Keratinocyte (primary cell): Measurements from ENCODE around the gene RNF31. TPM values are rescaled to one million over a fixed set of nuclear protein-coding genes. Genes with fewer than 3 reads are reported as not detected.

ENCODE experiments used
- DNase-seq: peaks from one replicate; pipeline ENCODE4 v3.0.0-alpha.2; 2011; ENCODE audit warnings: low read depth, missing footprints, low spot score
- FAIRE-seq: peaks from 2 replicates; lab custom pipeline; 2011; peaks lifted over from hg19 to GRCh38; lab: Jason Lieb, UNC
- H2AFZ ChIP-seq: 2 replicates; pipeline ENCODE4 v1.6.0; 2012; ENCODE audit warnings: low read length, control low read depth, inconsistent platforms; ENCODE audit not compliant: control insufficient read depth
- H3K27ac ChIP-seq: 2 replicates; pipeline ENCODE4 v1.5.1; 2011; ENCODE audit warnings: low read length; ENCODE audit not compliant: control insufficient read depth, insufficient read depth
- H3K27me3 ChIP-seq: 3 replicates; pipeline ENCODE4 v1.6.0; 2011; ENCODE audit warnings: low read length; ENCODE audit not compliant: control insufficient read depth, insufficient read depth; ENCODE audit errors: extremely low read depth
- H3K36me3 ChIP-seq, 2 experiments: 2 replicates in 1 of 2; 3 replicates in 1 of 2; pipeline ENCODE4 v1.5.1; 2011; ENCODE audit warnings: low read length in 2 of 2, mild to moderate bottlenecking in 1 of 2; ENCODE audit not compliant: control insufficient read depth in 2 of 2, insufficient read depth in 2 of 2; ENCODE audit errors: extremely low read depth in 1 of 2
- H3K4me1 ChIP-seq: 3 replicates; pipeline ENCODE4 v1.5.1; 2011; ENCODE audit warnings: low read length; ENCODE audit not compliant: control insufficient read depth, insufficient read depth; ENCODE audit errors: extremely low read depth
- H3K4me2 ChIP-seq: 3 replicates; pipeline ENCODE4 v1.6.0; 2011; ENCODE audit warnings: low read depth, low read length; ENCODE audit not compliant: control insufficient read depth, insufficient read depth; ENCODE audit errors: extremely low read depth
- H3K4me3 ChIP-seq, 3 experiments: fragments of 200-600 bp in 1 of 3; sonication (generic) in 1 of 3; 2 replicates in 2 of 3; 3 replicates in 1 of 3; pipeline ENCODE4 v1.5.1; 2011 to 2016; ENCODE audit warnings: low read length in 3 of 3, mild to moderate bottlenecking in 3 of 3, control low read depth in 2 of 3, inconsistent platforms in 1 of 3, low read depth in 1 of 3, mixed read lengths in 1 of 3, mixed run types in 1 of 3, moderate library complexity in 1 of 3; ENCODE audit not compliant: control insufficient read depth in 2 of 3, insufficient read depth in 2 of 3; ENCODE audit errors: extremely low read depth in 1 of 3
- H3K79me2 ChIP-seq: 2 replicates; pipeline ENCODE4 v1.6.0; 2012; ENCODE audit warnings: low read length; ENCODE audit not compliant: control insufficient read depth, insufficient read depth
- H3K9ac ChIP-seq: 3 replicates; pipeline ENCODE4 v1.6.0; 2011; ENCODE audit warnings: low read length; ENCODE audit not compliant: control insufficient read depth, insufficient read depth; ENCODE audit errors: extremely low read depth
- H3K9me1 ChIP-seq: 3 replicates; pipeline ENCODE4 v1.6.0; 2011; ENCODE audit warnings: low read length; ENCODE audit not compliant: control insufficient read depth, insufficient read depth; ENCODE audit errors: extremely low read depth
- H3K9me3 ChIP-seq: 2 replicates; pipeline ENCODE4 v1.5.1; 2012; ENCODE audit warnings: low read depth, low read length; ENCODE audit not compliant: control insufficient read depth
- H4K20me1 ChIP-seq: 3 replicates; pipeline ENCODE4 v1.6.0; 2011; ENCODE audit warnings: low read length; ENCODE audit not compliant: control insufficient read depth, insufficient read depth; ENCODE audit errors: extremely low read depth
- CTCF ChIP-seq, 3 experiments: IDR thresholded peaks in 1 of 3; conservative IDR thresholded peaks in 1 of 3; optimal IDR thresholded peaks in 1 of 3; 2 replicates in 2 of 3; 3 replicates in 1 of 3; pipeline versions ENCODE3 to v1.5.1; 2011; ENCODE audit warnings: low read length in 3 of 3, mild to moderate bottlenecking in 3 of 3, moderate library complexity in 2 of 3, control low read depth in 1 of 3, inconsistent platforms in 1 of 3; ENCODE audit not compliant: insufficient read depth in 2 of 3; ENCODE audit errors: extremely low read depth in 1 of 3
- EZH2 ChIP-seq: IDR thresholded peaks from one replicate; pipeline ENCODE4 v1.6.1; 2012; ENCODE audit warnings: inconsistent platforms, mild to moderate bottlenecking, low read length, moderate library complexity
- dilution Hi-C: fragments of 300-500 bp; cut with MboI; formaldehyde crosslinking; loops from one replicate; pipeline ENCODE4 v1.7.0; 2020; ENCODE audit warnings: low sequenced_read_pairs; ENCODE audit not compliant: extremely low pct_ligation_motif_present
- polyA plus RNA-seq, 5 experiments: library from polyadenylated mRNA; depleted of rRNA in 3 of 5; stranded (reverse) in 3 of 5; stranded (forward) in 1 of 5; unstranded in 1 of 5; fragments of >200 nt; gene quantifications; 1 replicate in 1 of 5; 2 replicates in 3 of 5; 3 replicates in 1 of 5; pipeline versions ENCODE4 v1.2.1 to v1.2.3, GENCODE V29; 2011 to 2012; ENCODE audit warnings: missing spikeins in 2 of 5, low read depth in 1 of 5, low replicate concordance in 1 of 5

RNF31 gene
- polyA plus RNA-seq, 1 donor (not counting 4 experiments of a cell fraction or from before 2014, with no cell fraction given) = 17.4 TPM

- DNase-seq = no peak
- H3K9me1 ChIP-seq = no peaks in the 10 kb centered on the region
- H3K4me2 ChIP-seq = no peak overlapping the region
- H3K9ac ChIP-seq = no peak overlapping the region
- H3K36me3 ChIP-seq = peaks cover 36 to 48% of the 10 kb centered on the region in 2 experiments
- no peaks in the 10 kb centered on the region for H3K4me1 ChIP-seq
- no peak overlapping the region for H3K27ac ChIP-seq
- H3K79me2 ChIP-seq = no peaks in the 10 kb centered on the region
- peaks cover 8% of the 10 kb centered on the region for H4K20me1 ChIP-seq
- H2AFZ ChIP-seq = no peak overlapping the region
- no peaks in the 10 kb centered on the region for H3K27me3 ChIP-seq
- FAIRE-seq = no peak
- no peak overlapping the region for H3K4me3 ChIP-seq
- no peaks in the 10 kb centered on the region for H3K9me3 ChIP-seq
- TF ChIP-seq CTCF (optimal IDR thresholded peaks at IDR 0.05 in 1 of 3, IDR thresholded peaks at IDR 0.05 in 1 of 3, conservative IDR thresholded peaks at IDR 0.05 in 1 of 3; ENCODE audit: extremely low read depth in 1 of 3, insufficient read depth in 2 of 3, low read length in 3 of 3) = no peak
- TF ChIP-seq EZH2 = no peak
- dilution Hi-C loops = no loop called here
Observed at GRCh38 chr14:24177041-24177825, 29.9 kb downstream of the RNF31 start.

- Histone ChIP-seq H3K4me2 (no peak overlapping the region), H3K4me3 (no peak overlapping the region), H4K20me1 (peaks cover 8% of the 10 kb centered on the region), H3K79me2 (no peaks in the 10 kb centered on the region), H3K4me1 (no peaks in the 10 kb centered on the region), H3K27me3 (no peaks in the 10 kb centered on the region), H3K9ac (no peak overlapping the region), H3K9me1 (no peaks in the 10 kb centered on the region), H3K9me3 (no peaks in the 10 kb centered on the region), H3K27ac (no peak overlapping the region), H3K36me3 (peaks cover 36 to 48% of the 10 kb centered on the region in 2 experiments), H2AFZ (no peak overlapping the region)
- dilution Hi-C loops = no loop called here
- FAIRE-seq = no peak
- TF ChIP-seq CTCF (optimal IDR thresholded peaks at IDR 0.05 in 1 of 3, IDR thresholded peaks at IDR 0.05 in 1 of 3, conservative IDR thresholded peaks at IDR 0.05 in 1 of 3; ENCODE audit: extremely low read depth in 1 of 3, insufficient read depth in 2 of 3, low read length in 3 of 3) (no peak), EZH2 (no peak)
- no peak for DNase-seq
Observed at GRCh38 chr14:24177891-24178290, 30.6 kb downstream of the RNF31 start.
